ENCODE measurements around the gene NAE1. TPM values are rescaled to one million over a fixed set of nuclear protein-coding genes. Genes with fewer than 3 reads are reported as not detected.

The NAE1 gene
- total RNA-seq, 1 donor from 2014 or later: 31.4 TPM

GRCh38 chr16:66752958-66753357 lies 77.8 kb downstream of the NAE1 start:
- no peak for DNase-seq
- no peak for ATAC-seq (ENCODE audit: poor library complexity)
- intact Hi-C loops (cut with DNase I): no loop called here

Other genes starting within 250 kb of the NAE1 start
- gene CMTM3, start 226.3 kb downstream of the NAE1 start, total RNA-seq: 10.1 TPM
- gene CMTM4, start 134.2 kb downstream of the NAE1 start, total RNA-seq: 10.1 TPM
- gene DYNC1LI2, start 79.4 kb downstream of the NAE1 start, total RNA-seq: 66.9 TPM
- gene TERB1, start 29.4 kb downstream of the NAE1 start, total RNA-seq: not detected
- gene CA7, start 13.4 kb upstream of the NAE1 start, total RNA-seq: not detected
- gene PDP2, start 49.5 kb upstream of the NAE1 start, total RNA-seq: 3.3 TPM
- 0.13 TPM for gene CDH16, start 87.9 kb upstream of the NAE1 start, total RNA-seq
- gene RRAD, start 94.6 kb upstream of the NAE1 start, total RNA-seq: 95.4 TPM
- 103 TPM for gene CIAO2B, start 103.4 kb upstream of the NAE1 start, total RNA-seq
- 114 TPM for gene CES2, start 104.5 kb upstream of the NAE1 start, total RNA-seq
- gene CES3, start 130.3 kb upstream of the NAE1 start, total RNA-seq: 2.0 TPM
- gene CES4A, start 157.6 kb upstream of the NAE1 start, total RNA-seq: 6.2 TPM
- 23.1 TPM for gene CBFB, start 198.2 kb upstream of the NAE1 start, total RNA-seq

All from Right ventricle myocardium superior (tissue), 1 donor.